Fibroblast of lung (primary cell): ENCODE measurements around the gene MSL3. TPM values are rescaled to one million over a fixed set of nuclear protein-coding genes. Genes with fewer than 3 reads are reported as not detected.

Experiments used
- DNase-seq, 2 donors: peaks; one replicate each; pipeline versions ENCODE4 v3.0.0 to v3.0.0-alpha.2; 2010; ENCODE audit warnings: low read depth in 2 of 2
- H2AFZ ChIP-seq: 2 replicates; pipeline ENCODE4 v1.5.1; 2012; ENCODE audit warnings: low read length, control low read depth, inconsistent platforms
- H3K27ac ChIP-seq: 2 replicates; pipeline ENCODE4 v1.5.1; 2011; ENCODE audit warnings: low read length, control low read depth; ENCODE audit not compliant: insufficient read depth
- H3K27me3 ChIP-seq: 2 replicates; pipeline ENCODE4 v1.5.1; 2011; ENCODE audit warnings: mild to moderate bottlenecking, low read length; ENCODE audit not compliant: control insufficient read depth, insufficient read depth
- H3K36me3 ChIP-seq: 2 replicates; pipeline ENCODE4 v1.5.1; 2011; ENCODE audit warnings: low read length; ENCODE audit not compliant: control insufficient read depth, insufficient read depth
- H3K4me1 ChIP-seq: 2 replicates; pipeline ENCODE4 v1.5.1; 2011; ENCODE audit warnings: low read length; ENCODE audit not compliant: control insufficient read depth, insufficient read depth; ENCODE audit errors: extremely low read depth
- H3K4me2 ChIP-seq: 2 replicates; pipeline ENCODE4 v1.5.1; 2011; ENCODE audit warnings: low read length, control low read depth; ENCODE audit not compliant: insufficient read depth; ENCODE audit errors: extremely low read depth
- H3K4me3 ChIP-seq, 4 experiments: fragments of 200-600 bp in 1 of 4; sonication (generic) in 1 of 4; replicated peaks in 1 of 4; 2 replicates each; pipeline ENCODE4 v1.5.1; 2011 to 2016; ENCODE audit warnings: low read length in 4 of 4, low read depth in 3 of 4, mild to moderate bottlenecking in 3 of 4, control low read depth in 2 of 4, inconsistent platforms in 1 of 4, mixed read lengths in 1 of 4; ENCODE audit not compliant: insufficient read depth in 1 of 4; ENCODE audit errors: control extremely low read depth in 1 of 4
- H3K79me2 ChIP-seq: 2 replicates; pipeline ENCODE4 v1.5.1; 2012; ENCODE audit warnings: mild to moderate bottlenecking, low read length, inconsistent platforms; ENCODE audit not compliant: control insufficient read depth, insufficient read depth
- H3K9ac ChIP-seq: 2 replicates; pipeline ENCODE4 v1.5.1; 2011; ENCODE audit warnings: mild to moderate bottlenecking, low read length, control low read depth; ENCODE audit not compliant: insufficient read depth
- H3K9me3 ChIP-seq: 2 replicates; pipeline ENCODE4 v1.5.1; 2012; ENCODE audit warnings: low read depth, low read length; ENCODE audit not compliant: control insufficient read depth, insufficient read depth
- H4K20me1 ChIP-seq: 2 replicates; pipeline ENCODE4 v1.5.1; 2011; ENCODE audit warnings: low read length; ENCODE audit not compliant: control insufficient read depth, insufficient read depth; ENCODE audit errors: extremely low read depth
- CTCF ChIP-seq, 2 donors: IDR thresholded peaks in 1 of 2; conservative IDR thresholded peaks in 1 of 2; 1 replicate in 1 of 2; 2 replicates in 1 of 2; pipeline ENCODE4 v1.5.1; 2011 to 2012; ENCODE audit warnings: low read length in 2 of 2, control low read depth in 1 of 2, inconsistent platforms in 1 of 2, low read depth in 1 of 2, mild to moderate bottlenecking in 1 of 2
- EZH2 ChIP-seq: IDR thresholded peaks from 2 replicates; pipeline ENCODE4 v1.5.1; 2012; ENCODE audit warnings: low read length, control low read depth, mild to moderate bottlenecking; ENCODE audit errors: missing control alignments
- polyA plus RNA-seq, 2 donors: library from polyadenylated mRNA; depleted of rRNA in 1 of 2; stranded (reverse) in 1 of 2; unstranded in 1 of 2; fragments of >200 nt; gene quantifications; 2 replicates each; pipeline ENCODE4 v1.2.1, GENCODE V29; 2011 to 2012; ENCODE audit warnings: missing spikeins in 1 of 2
- total RNA-seq: library from RNA; depleted of rRNA; stranded (reverse); fragments of >200 nt; gene quantifications from 2 replicates; pipeline ENCODE4 v1.2.1, GENCODE V29; 2014

Gene MSL3
- total and polyA plus RNA-seq, 2 donors (not counting 1 experiment from before 2014, with no cell fraction given) = 16.8 to 24.6 TPM

DNA sequence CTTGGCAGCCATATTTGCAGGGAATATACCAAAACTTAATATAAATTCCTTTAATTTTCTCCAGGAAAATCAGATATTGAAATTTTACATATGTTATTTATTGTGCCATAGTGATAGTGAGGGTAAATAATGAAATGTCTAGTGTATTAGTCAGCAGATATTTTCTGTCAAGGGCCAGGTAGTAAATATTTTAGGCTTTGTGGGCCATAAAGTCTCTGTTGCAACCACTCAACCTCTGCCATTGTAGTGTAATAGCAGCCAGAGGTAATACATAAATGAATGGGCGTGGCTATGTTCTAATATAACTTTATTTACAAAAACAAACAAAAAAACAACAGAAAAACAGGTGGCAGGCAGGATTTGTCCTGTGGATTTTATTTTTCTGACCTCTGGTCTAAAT lies 33.5 kb downstream of the MSL3 start:
- Histone ChIP-seq H3K27ac (no peak overlapping the region), H2AFZ (no peak overlapping the region), H4K20me1 (no peaks in the 10 kb centered on the region), H3K79me2 (no peaks in the 10 kb centered on the region), H3K9me3 (no peaks in the 10 kb centered on the region), H3K4me2 (no peak overlapping the region), H3K36me3 (no peaks in the 10 kb centered on the region), H3K9ac (no peak overlapping the region), H3K27me3 (no peaks in the 10 kb centered on the region), H3K4me3 (no peak overlapping the region), H3K4me1 (no peaks in the 10 kb centered on the region)
- no peak for TF ChIP-seq CTCF (conservative IDR thresholded peaks at IDR 0.05 in 1 of 2, IDR thresholded peaks at IDR 0.05 in 1 of 2; ENCODE audit: low read depth in 1 of 2, low read length in 2 of 2)
- TF ChIP-seq EZH2 = no peak
- DNase-seq = no peak

DNA sequence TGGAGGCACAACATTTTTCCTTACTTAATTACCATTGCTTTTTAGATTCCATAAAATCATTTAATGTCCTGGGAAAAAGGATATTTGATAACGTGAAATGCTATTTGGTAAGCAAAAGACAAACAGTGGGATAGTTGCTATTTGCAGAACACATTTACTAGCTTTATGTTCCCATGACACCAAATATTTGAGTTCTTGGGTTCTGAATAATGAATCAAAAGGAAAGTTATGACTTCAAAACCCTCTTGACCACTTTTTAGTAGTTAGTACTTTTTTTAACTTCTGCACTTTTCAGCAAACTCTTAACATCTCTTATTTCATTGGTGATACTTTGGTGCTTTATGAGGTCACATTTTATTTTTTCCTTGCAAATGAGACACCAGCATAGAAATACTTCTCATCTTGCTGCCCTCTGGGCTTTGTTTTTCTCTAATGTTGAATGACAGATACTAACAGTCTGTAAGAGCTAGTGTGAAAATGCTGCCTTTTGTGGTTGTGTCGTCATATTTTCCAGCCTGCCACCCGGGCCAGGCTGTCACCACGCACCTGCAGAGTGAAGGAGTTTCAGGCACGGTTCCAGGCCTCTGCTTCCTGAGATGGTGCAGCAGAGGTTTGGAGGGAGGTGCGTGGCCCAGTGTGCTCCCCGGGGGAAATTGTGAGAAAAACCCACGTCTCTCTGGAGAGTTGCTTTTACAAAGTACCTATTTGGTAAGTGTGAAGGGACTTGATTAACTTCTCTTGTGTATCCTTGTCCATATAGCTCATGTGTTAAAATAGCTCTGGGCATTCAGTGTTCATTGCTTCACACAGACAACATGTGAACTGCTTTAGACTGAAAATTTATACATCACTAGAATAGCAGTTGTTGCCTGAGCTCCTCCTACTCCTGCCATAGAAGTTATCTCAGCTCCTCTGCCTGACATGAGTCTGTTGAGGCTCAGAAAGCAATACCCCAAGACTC lies 34.7 kb downstream of the MSL3 start:
- Histone ChIP-seq H3K4me3 (no peak overlapping the region), H2AFZ (no peak overlapping the region), H3K9ac (no peak overlapping the region), H3K9me3 (no peaks in the 10 kb centered on the region), H3K79me2 (no peaks in the 10 kb centered on the region), H3K4me2 (no peak overlapping the region), H4K20me1 (no peaks in the 10 kb centered on the region), H3K4me1 (no peaks in the 10 kb centered on the region), H3K36me3 (no peaks in the 10 kb centered on the region), H3K27me3 (no peaks in the 10 kb centered on the region), H3K27ac (no peak overlapping the region)
- TF ChIP-seq CTCF (conservative IDR thresholded peaks at IDR 0.05 in 1 of 2, IDR thresholded peaks at IDR 0.05 in 1 of 2; ENCODE audit: low read depth in 1 of 2, low read length in 2 of 2) (no peak), EZH2 (no peak)
- DNase-seq = no peak

DNA sequence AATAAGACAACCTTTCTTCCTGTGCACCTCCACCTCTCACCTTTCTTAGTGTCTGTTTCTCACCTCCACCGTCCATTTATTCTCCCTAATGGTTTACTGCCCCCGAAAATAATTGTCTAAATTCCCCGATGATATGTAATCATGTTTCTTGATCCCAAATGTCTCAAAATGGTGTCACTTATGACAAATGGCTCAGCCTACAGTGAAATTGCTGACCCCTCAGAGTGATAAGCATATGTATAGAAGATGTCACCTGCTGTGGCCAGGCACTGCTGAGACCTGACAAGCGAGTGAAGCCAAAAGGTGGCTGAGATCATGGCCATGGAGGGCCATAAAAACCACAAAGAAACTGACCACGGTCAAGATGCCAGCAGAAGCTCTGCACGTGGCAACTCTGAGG lies 35.7 kb downstream of the MSL3 start:
- Histone ChIP-seq H2AFZ (no peak overlapping the region), H4K20me1 (no peaks in the 10 kb centered on the region)
- TF ChIP-seq EZH2 (no peak), CTCF (conservative IDR thresholded peaks at IDR 0.05 in 1 of 2, IDR thresholded peaks at IDR 0.05 in 1 of 2; ENCODE audit: low read depth in 1 of 2, low read length in 2 of 2) (no peak)

More for the DNA sequence above, 35.7 kb downstream of the MSL3 start:
- Histone ChIP-seq H3K4me1 (no peaks in the 10 kb centered on the region), H3K27ac (no peak overlapping the region), H3K79me2 (no peaks in the 10 kb centered on the region), H3K9ac (no peak overlapping the region), H3K4me3 (no peak overlapping the region), H3K4me2 (no peak overlapping the region), H3K36me3 (no peaks in the 10 kb centered on the region), H3K9me3 (no peaks in the 10 kb centered on the region), H3K27me3 (no peaks in the 10 kb centered on the region)
- DNase-seq = no peak
